ENCODE data around the gene ELMOD1.

DNA sequence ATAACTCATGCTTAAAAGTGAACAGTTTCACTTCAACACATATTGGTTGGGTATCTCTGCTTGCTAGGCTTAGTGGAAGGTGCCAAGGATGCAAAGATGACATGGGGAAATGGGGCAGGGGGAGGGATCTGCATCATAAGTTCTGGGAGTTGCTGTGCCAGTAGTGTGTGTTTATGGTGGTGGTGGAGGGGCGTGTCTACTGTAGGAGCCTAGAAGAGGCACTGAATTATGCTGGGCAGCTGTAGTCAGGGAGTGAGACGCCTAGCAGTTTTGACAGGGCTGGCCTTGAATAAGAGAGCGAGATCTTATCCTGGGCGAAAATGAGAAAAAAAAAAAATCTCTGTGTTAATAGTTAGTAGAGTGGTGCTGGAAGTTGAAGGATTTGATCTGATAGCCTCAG is 3.0 kb downstream of the ELMOD1 start:
- TF ChIP-seq PATZ1 (CRISPR knock-in tag; IDR thresholded peaks at IDR 0.05; ENCODE audit: borderline replicate concordance) (no peak), CSRNP3 (CRISPR knock-in tag; IDR thresholded peaks at IDR 0.05) (no peak), ZFP30 (CRISPR knock-in tag; IDR thresholded peaks at IDR 0.05) (no peak), ZNF565 (CRISPR knock-in tag; conservative IDR thresholded peaks at IDR 0.05; ENCODE audit: low read depth) (no peak), ZFP3 (CRISPR knock-in tag; IDR thresholded peaks at IDR 0.05) (no peak), ESRRG (CRISPR knock-in tag; IDR thresholded peaks at IDR 0.05) (no peak)
